Naive thymus-derived CD8-positive, alpha-beta T cell (primary cell): ENCODE results near the gene KRTAP2-4. TPM values are rescaled to one million over a fixed set of nuclear protein-coding genes. Genes with fewer than 3 reads are reported as not detected.
"Not testable (repeated sequence)": the region's sequence is repeated elsewhere in the genome, so short reads cannot be mapped to it uniquely, and the experiment has no call there.

Experiments
- ATAC-seq, 2 donors: fragments of 150-1000 bp; cut with Tn5 transposase in 1 of 2; sonication (Bioruptor Pico), chemical (Tn5 transposase) in 1 of 2; 1 replicate in 1 of 2; 2 replicates in 1 of 2; pipeline ENCODE4 v1.10.0; 2021; ENCODE audit warnings: mild to moderate bottlenecking in 2 of 2, moderate library complexity in 2 of 2
- POLR2A ChIA-PET: fragments of 350-600 bp; sonication (Branson Sonifier 250); formaldehyde crosslinking; loops from one replicate; lab custom pipeline; 2021; ENCODE audit warnings: antibody characterized with exemption; lab: Charles Lee
- DNase-seq, 10 donors: peaks; one replicate each; pipeline versions ENCODE4 v3.0.0 to v3.0.0-alpha.2; 2020 to 2022
- H3K27ac Mint-ChIP-seq, 10 donors: one replicate each; pipeline ENCODE4 v1.8.0; 2020 to 2022; ENCODE audit warnings: mild to moderate bottlenecking in 10 of 10, mixed read lengths in 10 of 10, moderate library complexity in 4 of 10, inconsistent platforms in 1 of 10
- H3K27me3 Mint-ChIP-seq, 5 donors: one replicate each; pipeline ENCODE4 v1.8.0; 2021 to 2022; ENCODE audit warnings: mixed read lengths in 5 of 5
- H3K36me3 Mint-ChIP-seq, 3 donors: one replicate each; pipeline ENCODE4 v1.8.0; 2020 to 2022; ENCODE audit warnings: mixed read lengths in 3 of 3, mild to moderate bottlenecking in 2 of 3, inconsistent platforms in 1 of 3
- H3K4me1 Mint-ChIP-seq, 4 donors: one replicate each; pipeline ENCODE4 v1.8.0; 2021 to 2022; ENCODE audit warnings: mixed read lengths in 4 of 4
- H3K4me3 Mint-ChIP-seq, 10 donors: one replicate each; pipeline ENCODE4 v1.8.0; 2020 to 2022; ENCODE audit warnings: mild to moderate bottlenecking in 10 of 10, mixed read lengths in 10 of 10, moderate library complexity in 6 of 10, inconsistent platforms in 1 of 10
- H3K9me3 Mint-ChIP-seq, 9 donors: one replicate each; pipeline ENCODE4 v1.8.0; 2020 to 2022; ENCODE audit warnings: mixed read lengths in 9 of 9, mild to moderate bottlenecking in 3 of 9, inconsistent platforms in 1 of 9, moderate library complexity in 1 of 9
- polyA plus RNA-seq, 3 donors: library from polyadenylated mRNA; unstranded; fragments of 300-500 nt; fragmentation: Illumina TruSeq; gene quantifications; one replicate each; pipeline ENCODE4 v1.2.3, GENCODE V29; 2021
- total RNA-seq, 8 experiments: library from RNA in 2 of 8; stranded (reverse) in 2 of 8; gene quantifications; one replicate each; pipeline ENCODE4 v1.2.3 and lab custom pipeline; 2021 to 2026

The KRTAP2-4 gene
- total and polyA plus RNA-seq, 5 experiments from 2014 or later = not detected

DNA sequence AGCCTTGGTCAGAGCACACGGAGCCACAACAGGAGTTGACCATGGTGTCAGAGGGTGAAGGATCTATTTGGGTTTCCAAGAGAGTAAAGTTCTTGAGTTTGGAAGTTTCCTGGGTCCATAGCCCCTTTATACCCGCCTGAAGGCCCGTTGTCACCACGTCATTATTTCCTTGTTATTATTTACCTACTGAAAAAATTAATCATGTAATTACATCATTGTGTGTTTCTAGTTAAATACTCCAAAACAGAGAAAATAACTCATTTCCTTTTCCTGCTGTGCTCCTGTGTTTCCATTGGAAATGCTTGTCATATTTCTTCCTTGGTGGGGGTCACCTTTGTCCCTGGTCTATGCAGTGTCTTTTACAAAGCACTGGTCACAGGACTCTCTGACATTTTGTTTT is 32.4 kb upstream of the KRTAP2-4 start, which contains the start of gene KRTAP4-8:
Gene KRTAP4-8 (minus strand): TSS at position 101 of the 400 bp plus-strand sequence. CDS start 58 bp downstream, at position 43.
- H3K27ac Mint-ChIP-seq = peak within 1 kb of the TSS in 1 of 10 donors; percentile 47

DNA sequence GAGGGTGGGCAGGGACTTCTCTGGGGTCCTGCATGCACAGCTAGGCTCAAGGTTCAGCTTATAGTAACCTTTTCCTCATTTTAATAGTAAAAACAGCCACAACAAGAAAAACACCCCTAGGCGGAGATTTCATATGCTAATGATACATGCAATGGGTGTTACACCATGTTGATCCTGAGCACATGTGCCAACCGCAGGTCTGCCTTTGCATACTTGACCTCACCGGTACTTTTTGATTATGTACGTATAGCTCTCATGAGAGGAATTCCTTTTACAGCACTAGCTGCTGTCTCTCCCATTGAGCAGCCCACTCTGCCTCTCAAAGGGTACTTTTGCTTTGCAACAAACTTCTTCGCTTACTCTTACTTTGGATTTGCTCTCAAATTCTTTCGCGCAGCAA is 30.4 kb upstream of the KRTAP2-4 start:
- H3K36me3 Mint-ChIP-seq = peaks cover 0 to 5% (median 3%) of the 10 kb centered on the region in 3 donors
- ATAC-seq = no peak
- H3K9me3 Mint-ChIP-seq = peaks cover 0 to 7% (median 0%) of the 10 kb centered on the region in 9 donors
- H3K4me3 Mint-ChIP-seq = no peak overlapping the region
- H3K4me1 Mint-ChIP-seq = peaks cover 6 to 17% (median 10%) of the 10 kb centered on the region in 4 donors
- POLR2A ChIA-PET = no interaction called here
- peaks cover 6 to 14% (median 8%) of the 10 kb centered on the region in 5 donors for H3K27me3 Mint-ChIP-seq
- no peak for DNase-seq
- H3K27ac Mint-ChIP-seq = peak overlapping the region in 1 of 10 donors; percentile 34

More for the DNA sequence above, 32.4 kb upstream of the KRTAP2-4 start, which contains the start of gene KRTAP4-8:
- POLR2A ChIA-PET = no interaction called here
- DNase-seq = no peak
- Mint-ChIP-seq H3K27me3 (peaks cover 6 to 14% (median 8%) of the 10 kb centered on the region in 5 donors), H3K9me3 (peaks cover 0 to 2% (median 0%) of the 10 kb centered on the region in 9 donors), H3K4me1 (peaks cover 6 to 20% (median 12%) of the 10 kb centered on the region in 4 donors), H3K36me3 (peaks cover 0 to 1% (median 1%) of the 10 kb centered on the region in 3 donors), H3K4me3 (no peak within 1 kb of the TSS)
- ATAC-seq = no peak

DNA sequence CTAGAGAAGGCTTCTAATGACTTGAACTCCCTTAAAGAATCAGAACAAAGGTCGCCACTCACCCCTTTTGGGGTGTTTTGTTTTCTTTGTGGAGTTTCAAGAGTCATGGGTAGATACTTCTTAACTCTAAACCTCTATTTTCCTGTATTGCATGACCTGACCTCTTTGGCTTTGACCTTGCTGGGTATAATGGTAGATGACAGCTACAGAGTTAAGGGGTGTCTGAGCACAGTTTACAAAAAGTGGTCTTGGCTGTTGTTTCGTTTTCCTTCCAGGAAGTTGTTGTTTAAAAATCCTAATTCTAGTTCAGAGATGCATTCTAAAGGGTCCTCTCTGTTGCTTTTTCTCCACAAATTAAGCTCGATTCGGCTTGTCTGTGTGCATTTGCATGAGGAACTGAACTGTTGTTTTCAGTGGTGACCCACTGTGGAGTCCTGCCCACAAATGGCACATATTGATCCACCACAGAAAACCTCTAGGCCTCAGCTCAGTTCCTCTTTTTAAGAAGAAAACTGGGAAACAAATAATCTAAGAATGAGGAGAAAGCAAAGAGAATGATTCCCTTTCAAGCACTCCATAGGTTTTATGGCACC is 23.2 kb upstream of the KRTAP2-4 start:
- DNase-seq, H3K36me3 Mint-ChIP-seq, H3K27me3 Mint-ChIP-seq, H3K4me3 Mint-ChIP-seq, H3K4me1 Mint-ChIP-seq, POLR2A ChIA-PET, ATAC-seq, H3K9me3 Mint-ChIP-seq, H3K27ac Mint-ChIP-seq: not testable (repeated sequence)

DNA sequence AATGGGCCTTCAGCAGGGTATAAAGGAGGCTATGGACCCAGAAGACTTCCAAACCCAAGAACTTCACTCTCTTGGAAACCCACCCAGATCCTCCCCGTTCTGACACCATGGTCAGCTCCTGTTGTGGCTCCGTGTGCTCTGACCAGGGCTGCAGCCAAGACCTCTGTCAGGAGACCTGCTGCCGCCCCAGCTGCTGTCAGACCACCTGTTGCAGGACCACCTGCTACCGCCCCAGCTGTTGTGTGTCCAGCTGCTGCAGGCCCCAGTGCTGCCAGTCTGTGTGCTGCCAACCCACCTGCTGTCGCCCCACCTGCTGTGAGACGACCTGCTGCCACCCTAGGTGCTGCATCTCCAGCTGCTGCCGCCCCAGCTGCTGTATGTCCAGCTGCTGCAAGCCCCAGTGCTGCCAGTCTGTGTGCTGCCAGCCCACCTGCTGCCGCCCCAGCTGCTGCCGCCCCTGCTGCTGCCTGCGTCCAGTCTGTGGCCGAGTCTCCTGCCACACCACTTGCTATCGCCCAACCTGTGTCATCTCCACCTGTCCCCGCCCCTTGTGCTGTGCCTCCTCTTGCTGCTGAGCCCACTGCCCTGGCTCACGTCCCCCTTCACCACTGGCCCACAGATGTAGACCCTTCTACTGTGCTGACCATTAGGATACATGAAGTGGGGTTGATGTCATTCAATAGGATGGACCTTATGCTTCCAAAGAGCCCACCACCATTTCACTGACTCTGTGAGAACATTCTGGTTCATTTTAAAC is 18.6 kb upstream of the KRTAP2-4 start, which contains the start of gene KRTAP4-7:
Gene KRTAP4-7 (plus strand): TSS at position 51 of the 757 bp plus-strand sequence. CDS start 57 bp downstream, at position 108.
- H3K4me1 Mint-ChIP-seq, ATAC-seq, H3K36me3 Mint-ChIP-seq, H3K27ac Mint-ChIP-seq, POLR2A ChIA-PET, H3K27me3 Mint-ChIP-seq, DNase-seq, H3K9me3 Mint-ChIP-seq, H3K4me3 Mint-ChIP-seq: not testable (repeated sequence)

DNA sequence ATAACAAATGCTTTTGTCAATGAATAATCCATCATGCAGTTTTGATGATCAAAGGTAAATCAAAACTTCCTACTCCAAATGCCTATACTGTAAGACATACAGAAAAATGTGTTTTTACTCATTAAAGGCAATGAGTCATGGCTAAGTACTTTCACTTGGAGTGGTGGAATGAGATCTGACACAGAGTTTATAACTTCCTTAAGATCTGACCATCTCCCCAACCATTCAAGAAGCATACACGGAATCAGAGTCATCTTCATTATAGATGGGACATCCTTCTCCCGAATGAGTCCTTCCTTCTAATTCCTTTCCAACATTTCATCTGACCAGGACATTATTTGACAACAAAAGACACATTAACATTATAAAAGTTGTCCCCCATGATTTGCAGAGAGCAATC is 17.7 kb upstream of the KRTAP2-4 start:
- not testable (repeated sequence) for H3K27ac Mint-ChIP-seq, ATAC-seq, H3K27me3 Mint-ChIP-seq, H3K4me1 Mint-ChIP-seq, H3K9me3 Mint-ChIP-seq, H3K36me3 Mint-ChIP-seq, H3K4me3 Mint-ChIP-seq, DNase-seq
- POLR2A ChIA-PET = interaction anchor here (0.6 kb wide), 1 partner anchor 405 kb away, joined by 5 read pairs; no protein-coding TSS in a partner anchor

DNA sequence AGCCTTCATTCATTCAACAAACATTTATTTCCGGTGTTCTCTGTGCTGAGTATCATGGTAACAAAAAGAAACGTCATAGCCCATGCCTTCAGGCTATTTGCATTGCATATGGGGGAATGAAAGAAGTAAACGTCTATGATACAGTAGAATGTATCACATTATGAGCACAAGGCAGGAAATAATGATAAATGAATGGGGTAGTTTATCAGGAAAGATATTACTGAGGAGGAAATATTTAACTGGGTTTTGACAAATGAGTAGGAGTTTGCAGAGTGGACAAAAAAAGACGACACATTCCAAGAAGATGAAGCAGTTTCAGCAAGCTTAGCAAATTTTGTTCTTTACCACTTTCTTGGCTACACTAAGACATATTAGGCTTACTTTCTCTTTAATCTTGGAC is 16.9 kb upstream of the KRTAP2-4 start:
- H3K4me1 Mint-ChIP-seq = no peaks in the 10 kb centered on the region
- no peak for DNase-seq

DNA sequence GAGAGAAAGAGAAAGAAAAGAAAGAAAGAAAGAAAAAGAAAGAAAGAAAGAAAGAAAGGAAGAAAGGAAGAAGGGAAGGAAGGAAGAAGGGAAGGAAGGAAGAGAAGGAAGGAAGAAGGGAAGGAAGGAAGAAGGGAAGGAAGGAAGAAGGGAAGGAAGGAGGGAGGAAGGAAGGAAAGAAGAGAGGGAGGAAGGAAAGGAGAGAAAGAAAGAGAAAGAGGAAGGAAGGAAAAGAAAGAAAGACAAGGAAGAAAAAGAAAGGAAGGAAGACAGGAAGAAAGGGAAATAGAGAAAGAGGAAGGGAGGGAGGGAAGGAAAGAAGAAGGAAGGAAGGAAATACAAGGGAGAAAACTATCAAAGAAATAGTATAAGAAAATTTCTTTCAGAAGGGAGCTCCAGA is 11.1 kb upstream of the KRTAP2-4 start:
- H3K27ac Mint-ChIP-seq = no peak overlapping the region
- POLR2A ChIA-PET = no interaction called here
- ATAC-seq = no peak

More for the DNA sequence above, 16.9 kb upstream of the KRTAP2-4 start:
- no peak overlapping the region for H3K4me3 Mint-ChIP-seq
- H3K36me3 Mint-ChIP-seq = no peaks in the 10 kb centered on the region
- no peak overlapping the region for H3K27ac Mint-ChIP-seq
- peaks cover 0 to 10% (median 6%) of the 10 kb centered on the region in 5 donors for H3K27me3 Mint-ChIP-seq
- POLR2A ChIA-PET = interaction anchor here (0.6 kb wide), 1 partner anchor 404 kb away, joined by 5 read pairs; no protein-coding TSS in a partner anchor
- ATAC-seq = no peak
- H3K9me3 Mint-ChIP-seq = no peaks in the 10 kb centered on the region

DNA sequence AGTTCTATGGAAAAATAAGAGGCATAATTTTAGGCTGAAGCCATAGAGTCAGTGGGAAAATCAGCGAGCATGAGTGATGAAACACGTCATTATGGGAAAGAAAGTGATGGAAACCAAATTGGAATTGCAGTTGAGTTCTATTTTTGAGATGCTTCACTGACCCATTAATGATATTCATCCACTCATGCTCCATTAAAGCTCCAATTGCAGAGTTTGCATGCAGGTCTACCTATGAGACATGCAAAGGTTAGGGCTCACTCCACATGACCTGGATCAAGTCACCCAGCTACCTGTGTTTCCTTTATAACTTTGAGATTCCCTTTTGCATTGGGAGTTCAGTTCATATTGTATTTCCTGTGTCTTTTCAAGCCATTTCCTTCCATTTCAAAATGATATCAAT is 8.0 kb upstream of the KRTAP2-4 start:
- DNase-seq (no peak), ATAC-seq (no peak)
- Mint-ChIP-seq H3K36me3 (no peaks in the 10 kb centered on the region), H3K4me3 (no peak overlapping the region), H3K27me3 (peaks cover 4 to 22% (median 12%) of the 10 kb centered on the region in 5 donors), H3K27ac (no peak overlapping the region), H3K4me1 (peaks cover 0 to 6% (median 2%) of the 10 kb centered on the region in 4 donors), H3K9me3 (no peaks in the 10 kb centered on the region)
- POLR2A ChIA-PET = no interaction called here

More for the DNA sequence above, 11.1 kb upstream of the KRTAP2-4 start:
- no peak for DNase-seq
- Mint-ChIP-seq H3K4me1 (peaks cover 0 to 2% (median 0%) of the 10 kb centered on the region in 4 donors), H3K36me3 (no peaks in the 10 kb centered on the region), H3K27me3 (peaks cover 4 to 22% (median 15%) of the 10 kb centered on the region in 5 donors), H3K9me3 (no peaks in the 10 kb centered on the region), H3K4me3 (no peak overlapping the region)

DNA sequence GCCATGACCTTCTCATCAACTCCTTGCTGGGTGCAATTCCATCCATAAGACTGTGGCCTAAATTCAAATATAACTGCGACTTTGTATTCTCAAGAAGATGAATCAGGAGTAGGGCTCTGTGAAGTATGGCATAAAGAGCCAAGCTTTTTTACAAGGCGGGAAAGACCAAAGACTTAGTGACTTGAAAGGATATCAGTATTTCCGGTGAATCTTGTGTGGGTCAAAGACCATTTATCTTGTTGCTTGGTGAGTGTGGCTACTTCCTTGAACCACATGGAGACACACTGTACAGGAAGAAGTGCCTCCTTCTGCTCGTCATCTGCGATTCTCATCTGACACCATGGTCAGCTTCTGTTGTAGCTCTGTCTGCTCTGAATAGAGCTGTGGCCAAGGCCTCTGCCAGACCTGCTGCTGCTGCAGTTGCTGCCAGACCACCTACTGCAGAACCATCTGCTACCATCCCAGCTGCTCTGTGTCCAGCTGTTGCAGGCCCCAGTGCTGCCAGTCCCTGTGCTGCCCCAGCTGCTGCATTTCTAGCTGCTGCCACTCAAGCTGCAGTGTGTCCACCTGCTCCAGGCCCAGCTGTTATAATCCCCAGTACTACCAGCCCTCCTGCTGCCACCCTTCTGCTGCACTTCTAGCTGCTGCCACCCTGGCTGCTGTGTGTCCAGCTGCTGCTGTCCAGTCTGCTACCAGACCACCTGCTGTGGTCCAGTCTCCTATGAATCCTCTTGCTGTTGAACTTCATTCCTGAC is 6.1 kb upstream of the KRTAP2-4 start:
- Mint-ChIP-seq H3K4me1 (peaks cover 0 to 6% (median 2%) of the 10 kb centered on the region in 4 donors), H3K4me3 (no peak overlapping the region), H3K27me3 (peaks cover 4 to 19% (median 11%) of the 10 kb centered on the region in 5 donors), H3K36me3 (no peaks in the 10 kb centered on the region), H3K9me3 (no peaks in the 10 kb centered on the region), H3K27ac (no peak overlapping the region)
- POLR2A ChIA-PET = no interaction called here
- DNase-seq = no peak
- no peak for ATAC-seq

DNA sequence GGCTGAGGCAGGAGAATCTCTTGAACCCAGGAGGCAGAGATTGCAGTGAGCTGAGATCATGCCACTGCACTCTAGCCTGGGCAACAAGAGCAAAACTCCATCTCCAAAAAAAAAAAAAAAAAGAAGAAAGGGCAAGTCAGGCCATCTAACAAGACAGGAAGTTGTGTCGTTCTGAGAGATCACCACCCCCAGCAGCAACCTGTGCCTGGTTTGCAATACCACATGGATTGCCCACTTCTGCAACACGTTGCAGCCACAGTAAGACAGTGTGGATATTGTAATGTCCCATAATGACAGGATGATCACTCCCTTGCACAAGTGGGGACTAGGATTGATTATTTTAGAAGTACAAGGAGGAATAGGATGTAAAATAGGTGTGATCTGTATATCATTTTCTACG is 3.4 kb upstream of the KRTAP2-4 start:
- POLR2A ChIA-PET = no interaction called here
- H3K27ac Mint-ChIP-seq = no peak overlapping the region
- no peak overlapping the region for H3K4me3 Mint-ChIP-seq
- H3K9me3 Mint-ChIP-seq = no peaks in the 10 kb centered on the region
- DNase-seq (no peak), ATAC-seq (no peak)
- H3K27me3 Mint-ChIP-seq = peaks cover 0 to 2% (median 0%) of the 10 kb centered on the region in 5 donors
- H3K4me1 Mint-ChIP-seq = peaks cover 0 to 6% (median 1%) of the 10 kb centered on the region in 4 donors
- no peaks in the 10 kb centered on the region for H3K36me3 Mint-ChIP-seq

DNA sequence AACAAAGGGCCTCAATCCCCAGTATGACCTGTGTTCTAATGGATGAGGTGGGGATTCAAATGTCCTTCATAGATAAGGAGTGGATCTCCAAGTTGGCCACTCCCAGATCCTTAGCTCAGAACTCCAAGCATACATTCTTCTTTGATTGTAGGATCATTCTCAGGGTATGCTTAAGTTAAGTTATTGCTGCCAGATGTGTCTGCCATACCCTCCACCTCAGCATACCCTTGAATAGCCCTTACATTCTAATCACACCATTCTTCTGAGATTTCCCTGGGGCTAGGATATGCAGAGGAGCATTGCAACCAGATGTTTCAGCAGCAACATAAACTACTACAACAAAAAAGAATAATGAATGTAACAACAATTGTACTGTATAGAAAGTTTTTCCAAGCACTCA is 1.6 kb upstream of the KRTAP2-4 start:
- Mint-ChIP-seq H3K27me3 (peaks cover 0 to 7% (median 2%) of the 10 kb centered on the region in 5 donors), H3K4me3 (no peak overlapping the region), H3K27ac (no peak overlapping the region), H3K9me3 (no peaks in the 10 kb centered on the region), H3K36me3 (no peaks in the 10 kb centered on the region), H3K4me1 (peaks cover 0 to 6% (median 1%) of the 10 kb centered on the region in 4 donors)
- ATAC-seq = no peak
- POLR2A ChIA-PET = no interaction called here
- DNase-seq = no peak

DNA sequence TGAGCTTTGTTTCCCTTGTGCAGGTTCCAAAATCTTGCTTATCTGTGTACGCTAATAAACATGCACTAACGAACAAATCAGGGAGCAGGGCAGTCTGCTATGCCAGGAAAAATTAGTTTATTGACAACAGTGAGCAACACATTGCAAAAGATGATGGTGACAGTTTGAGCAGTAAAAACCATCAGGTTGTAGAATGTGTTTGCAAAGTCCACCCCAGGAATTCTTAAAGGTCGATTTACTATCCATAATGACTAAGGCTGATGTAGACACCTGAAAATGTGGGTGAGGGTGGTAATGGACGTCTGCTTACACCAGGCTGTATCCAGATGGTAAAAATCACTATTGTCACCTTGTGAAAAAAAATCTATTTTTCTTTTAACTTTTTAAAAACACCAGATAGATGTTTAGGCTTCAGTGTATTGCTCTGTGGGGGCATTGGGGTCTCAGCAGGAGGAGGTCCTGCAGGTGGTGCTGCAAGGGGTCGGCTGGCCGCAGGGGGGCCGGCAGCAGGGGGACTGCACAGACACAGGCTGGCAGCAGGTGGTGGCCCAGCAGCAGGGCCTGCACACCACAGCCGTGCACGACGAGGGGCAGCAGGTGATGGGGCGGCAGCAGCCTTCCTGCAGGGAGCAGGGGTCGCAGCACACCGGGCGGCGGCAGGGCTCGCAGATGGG is 526 bp downstream of the KRTAP2-4 start:
- H3K4me3 Mint-ChIP-seq, DNase-seq, H3K27ac Mint-ChIP-seq, POLR2A ChIA-PET, H3K4me1 Mint-ChIP-seq, ATAC-seq, H3K9me3 Mint-ChIP-seq, H3K36me3 Mint-ChIP-seq: not testable (repeated sequence)
- peaks cover 8 to 20% (median 11%) of the 10 kb centered on the region in 5 donors for H3K27me3 Mint-ChIP-seq
